Motor neuron (in vitro differentiated cells): ENCODE data around the gene CRB3. TPM values are rescaled to one million over a fixed set of nuclear protein-coding genes. Genes with fewer than 3 reads are reported as not detected.

Experiments used
- ATAC-seq, 8 experiments: fragments of 200-7000 bp; cut with Tn5 transposase; replicated peaks in 6 of 8; 2 replicates each; pipeline ENCODE4 v1.8.0; 2021; ENCODE audit warnings: mild to moderate bottlenecking in 8 of 8, moderate library complexity in 8 of 8
- H3K27ac ChIP-seq, 2 donors: fragments of 250-450 bp; sonication (Bioruptor Pico); 2 replicates each; pipeline ENCODE4 v1.9.0; 2021; ENCODE audit warnings: antibody characterized with exemption in 2 of 2, mild to moderate bottlenecking in 2 of 2, moderate library complexity in 1 of 2
- H3K4me1 ChIP-seq, 2 donors: fragments of 250-450 bp; sonication (Bioruptor Pico); replicated peaks in 1 of 2; 2 replicates each; pipeline ENCODE4 v1.6.1; 2021; ENCODE audit warnings: antibody characterized with exemption in 2 of 2, mild to moderate bottlenecking in 2 of 2, moderate library complexity in 1 of 2
- H3K4me3 ChIP-seq, 5 donors: fragments of 250-450 bp; sonication (Bioruptor Pico); 2 replicates each; pipeline ENCODE4 v1.9.0; 2021; ENCODE audit warnings: antibody characterized with exemption in 5 of 5, mild to moderate bottlenecking in 5 of 5, moderate library complexity in 4 of 5
- WGBS, 10 experiments: fragments of 450-650 bp; shearing (Covaris generic); methylation state at CpG; one replicate each; pipeline ENCODE4 v1.0.0; 2022; 5-methylcytosine and 5-hydroxymethylcytosine counted together
- in situ Hi-C, 9 experiments: fragments of 400-800 bp; cut with MboI; loops; one replicate each; pipeline ENCODE4 v1.15.0; 2021; ENCODE audit warnings: low sequenced_read_pairs in 9 of 9, low pct_unique_long_range_greater_than_20kb in 2 of 9; ENCODE audit not compliant: unreplicated experiment in 9 of 9
- total RNA-seq, 8 experiments: library from RNA; unstranded; fragments of 300-600 nt; gene quantifications; 2 replicates each; pipeline versions ENCODE4 v1.2.3 to v1.2.4, GENCODE V29; 2022

Gene CRB3
- total RNA-seq, 8 experiments from 2014 or later, result 0.11 to 1.3 (median 0.46) TPM; not detected in 2

DNA sequence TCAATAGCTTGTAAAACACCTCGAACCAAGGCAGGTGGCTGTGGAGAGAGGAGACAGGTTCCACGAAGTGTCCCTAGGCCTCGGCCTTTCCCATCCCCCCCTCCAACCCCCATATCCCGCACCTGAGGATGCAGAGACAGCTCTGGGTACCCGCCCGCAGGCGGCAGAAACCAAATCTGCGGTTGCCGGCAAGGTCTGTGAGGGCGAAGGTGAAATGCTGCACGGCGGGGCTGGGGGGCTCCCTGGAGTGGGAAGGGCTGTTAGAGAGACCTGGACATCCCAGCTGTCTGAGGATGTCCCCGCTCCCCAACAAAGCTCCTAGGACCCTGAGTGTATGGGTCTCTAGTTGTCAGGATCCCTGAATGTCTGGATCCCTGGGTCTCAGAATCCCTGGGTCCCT, 14.7 kb downstream of the CRB3 start:
- in situ Hi-C loops, result no loop called here
- H3K27ac ChIP-seq, result no peak overlapping the region
- no peaks in the 10 kb centered on the region for H3K4me1 ChIP-seq
- WGBS, 10 experiments, result 83 to 100% (median 93%) methylated on average over 1 to 4 of the region's 13 CpGs; no CpG with 5 or more reads in 7 of the 10 experiments
- no peak overlapping the region for H3K4me3 ChIP-seq
- no peak for ATAC-seq

DNA sequence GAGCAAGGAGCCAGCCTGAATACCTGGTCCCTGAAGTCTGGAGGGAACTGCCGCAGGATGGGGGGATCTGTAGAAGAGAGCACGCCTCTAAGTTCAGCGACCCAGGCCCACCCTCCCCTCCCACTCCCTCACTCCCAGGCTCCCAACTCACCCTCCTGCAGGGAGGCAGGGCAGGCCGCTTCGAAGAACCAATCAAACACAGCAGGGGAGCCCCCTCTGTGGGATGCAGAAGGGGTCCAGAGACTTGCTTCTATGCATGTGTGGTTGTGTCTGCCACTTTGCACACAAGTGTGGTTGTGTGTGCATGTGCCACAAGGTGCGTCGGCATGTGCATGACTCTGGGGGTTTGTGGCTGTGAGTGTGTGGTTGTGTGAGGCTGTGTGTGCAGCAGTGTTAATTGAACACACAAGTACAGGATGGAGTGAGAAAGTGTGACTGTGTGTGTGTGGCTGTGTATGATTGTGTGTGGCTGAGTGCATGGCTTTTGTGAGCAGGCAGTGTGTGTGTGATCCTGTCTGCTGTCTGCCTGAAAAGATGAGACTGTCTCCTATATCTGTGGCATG, 15.8 kb downstream of the CRB3 start:
- no peak for ATAC-seq
- no peak overlapping the region for H3K4me3 ChIP-seq
- no peaks in the 10 kb centered on the region for H3K4me1 ChIP-seq
- in situ Hi-C loops, result no loop called here
- WGBS, 10 experiments, result 20% methylated on average over 1 of the region's 7 CpGs; no CpG with 5 or more reads in 9 of the 10 experiments
- H3K27ac ChIP-seq, result no peak overlapping the region

DNA sequence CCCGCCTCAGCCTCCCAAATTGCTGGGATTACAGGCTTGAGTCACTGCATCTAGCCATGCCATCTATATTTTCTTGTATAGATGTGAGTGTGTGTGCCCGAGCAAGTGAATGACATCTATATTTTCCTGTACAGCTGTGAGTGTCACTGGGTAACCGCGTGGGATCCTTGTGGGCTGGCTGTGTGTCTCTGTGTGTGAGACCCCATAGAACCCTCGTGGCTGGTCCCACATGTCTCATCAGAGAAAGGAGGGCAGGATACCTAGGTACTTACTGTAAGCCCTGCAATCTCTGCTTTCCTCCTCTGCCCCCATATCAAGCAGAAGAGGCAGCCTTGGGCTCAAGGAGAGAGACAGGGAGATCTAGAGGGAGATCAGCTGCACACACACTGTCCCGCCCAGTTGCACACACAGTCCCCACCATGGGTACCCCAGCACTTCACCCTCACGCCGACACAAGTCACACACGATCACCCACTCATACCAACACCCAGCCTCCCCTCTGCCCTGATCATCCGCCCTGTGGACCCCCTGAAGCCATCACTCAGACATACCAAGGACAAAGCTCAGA, 16.9 kb downstream of the CRB3 start:
- in situ Hi-C loops, result no loop called here
- Histone ChIP-seq H3K4me3 (no peak overlapping the region), H3K4me1 (no peaks in the 10 kb centered on the region), H3K27ac (no peak overlapping the region)
- 60 to 89% (median 69%) methylated on average over 1 to 4 of the region's 10 CpGs; no CpG with 5 or more reads in 2 of the 10 experiments for WGBS, 10 experiments
- ATAC-seq, result no peak

DNA sequence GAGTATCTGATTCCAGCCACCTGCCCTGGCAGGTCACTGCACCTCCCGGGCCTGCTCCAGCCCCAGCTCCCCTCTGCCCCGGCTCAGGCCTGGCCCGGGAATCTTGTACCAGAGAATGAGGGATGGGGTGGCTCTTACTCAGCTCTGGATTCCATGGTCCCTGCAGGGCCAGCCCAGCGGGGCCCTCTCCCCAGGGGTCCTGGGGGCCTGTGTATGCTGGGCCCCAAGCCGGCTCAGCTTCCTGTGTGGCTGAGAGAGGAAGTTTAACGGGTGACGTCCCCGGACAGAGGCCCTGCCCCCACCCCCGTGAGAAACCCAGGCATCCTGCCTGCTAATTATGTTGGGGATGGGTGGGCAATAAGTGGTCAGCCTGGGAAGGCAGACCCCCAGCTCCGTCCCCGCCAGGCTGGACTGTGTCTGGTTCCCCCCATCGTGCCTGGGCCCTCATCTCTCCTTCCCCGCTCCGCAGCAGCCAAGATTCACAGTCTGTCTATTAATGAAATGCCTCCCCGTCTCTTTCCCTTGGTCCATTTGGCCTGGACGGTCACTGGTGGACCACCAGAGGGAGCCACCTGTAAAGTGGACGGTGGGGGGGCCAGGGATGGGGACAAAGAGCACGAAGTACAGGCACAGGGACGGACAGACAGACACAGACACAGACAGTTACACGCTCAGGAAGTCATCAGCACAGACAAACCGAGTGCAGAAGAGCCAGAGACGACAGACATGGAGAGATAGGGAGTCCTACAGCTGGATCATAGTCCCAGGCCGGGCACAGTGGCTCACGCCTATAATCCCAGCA, 17.7 kb downstream of the CRB3 start, which contains the start of gene DENND1C:
DENND1C (minus strand) TSS at position 247 of the 802 bp plus-strand sequence; CDS start at position 155, 92 bp downstream.
- no peak within 1 kb of the TSS for H3K27ac ChIP-seq
- no peak within 1 kb of the TSS for H3K4me3 ChIP-seq
- WGBS, 10 experiments, result 0 to 100% (median 20%) methylated on average over 1 to 8 of the region's 24 CpGs; no CpG with 5 or more reads in 4 of the 10 experiments
- H3K4me1 ChIP-seq, result no peaks in the 10 kb centered on the region
- in situ Hi-C loops, result no loop called here
- peak; percentile 37 to 89 (median 56) for ATAC-seq

DNA sequence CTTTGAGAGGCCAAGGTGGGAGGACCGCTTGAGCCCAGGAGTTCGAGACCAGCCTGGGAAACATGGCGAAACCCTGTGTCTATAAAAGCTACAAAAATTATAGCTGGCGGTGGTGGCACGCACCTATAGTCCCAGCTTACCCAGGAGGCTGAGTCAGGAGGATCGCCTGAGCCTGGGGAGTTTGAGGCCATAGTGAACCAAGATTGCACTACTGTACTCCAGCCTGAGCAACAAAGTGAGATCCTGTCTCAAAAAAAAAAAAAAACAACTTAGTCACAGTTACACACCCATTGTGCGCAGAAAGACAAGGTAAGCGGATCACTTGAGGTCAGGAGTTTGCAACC, 18.2 kb downstream of the CRB3 start:
- in situ Hi-C loops, result no loop called here
- 89 to 100% (median 100%) methylated on average over 1 to 6 of the region's 8 CpGs; no CpG with 5 or more reads in 1 of the 10 experiments for whole genome bisulfite sequencing, 10 experiments
- no peak overlapping the region for H3K4me3 ChIP-seq
- no peak overlapping the region for H3K27ac ChIP-seq
- no peak for ATAC-seq
- H3K4me1 ChIP-seq, result no peaks in the 10 kb centered on the region

DNA sequence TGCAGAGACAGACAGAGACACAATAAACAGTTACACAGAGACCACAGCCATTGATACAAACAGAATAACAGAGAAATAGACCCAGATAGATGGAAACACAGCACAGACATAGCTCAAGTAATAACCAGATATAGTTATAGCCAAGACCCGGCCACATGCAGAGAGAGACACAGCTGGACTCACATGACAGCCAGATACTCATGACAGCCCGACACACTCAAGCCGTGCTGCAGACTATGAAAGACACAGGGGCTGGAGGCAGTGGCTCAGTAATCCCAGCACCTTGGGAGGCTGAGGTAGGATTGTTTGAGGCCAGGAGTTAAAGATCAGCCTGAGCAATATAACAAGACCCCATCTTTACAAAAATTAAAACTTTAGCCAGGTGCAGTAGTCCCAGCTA, 19.2 kb downstream of the CRB3 start:
- H3K27ac ChIP-seq, result no peak overlapping the region
- ATAC-seq, result peak in 1 of 8 experiments; percentile 24

DNA sequence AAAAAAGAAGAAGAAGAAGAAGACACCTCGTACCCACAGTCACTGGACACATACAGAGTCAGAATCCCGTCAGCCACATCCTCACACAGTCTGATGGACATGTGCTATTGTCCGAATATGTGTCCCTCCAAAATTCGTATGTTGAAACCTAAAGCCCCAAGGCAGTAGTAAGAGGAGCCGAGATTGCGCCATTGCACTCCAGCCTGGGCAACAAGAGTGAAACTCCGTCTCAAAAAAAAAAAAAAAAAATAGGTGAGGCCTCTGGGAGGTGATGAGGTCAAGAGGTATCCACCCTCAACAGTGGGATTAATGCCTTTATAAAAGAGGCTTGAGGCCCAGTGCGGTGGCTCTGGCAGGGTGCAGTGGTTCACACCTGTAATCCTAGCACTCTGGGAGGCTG, 20.2 kb downstream of the CRB3 start:
- peak in 2 of 8 experiments; percentile 20 to 49 for ATAC-seq
- no peak overlapping the region for H3K27ac ChIP-seq
- WGBS, 10 experiments, result 57 to 100% (median 90%) methylated on average over 1 to 6 of the region's 8 CpGs; no CpG with 5 or more reads in 1 of the 10 experiments
- in situ Hi-C loops, result no loop called here
- no peak overlapping the region for H3K4me3 ChIP-seq
- H3K4me1 ChIP-seq, result no peaks in the 10 kb centered on the region

More for the DNA sequence above, 19.2 kb downstream of the CRB3 start:
- Histone ChIP-seq H3K4me1 (no peaks in the 10 kb centered on the region), H3K4me3 (no peak overlapping the region)
- in situ Hi-C loops, result no loop called here
- WGBS, 10 experiments, result 0 to 80% (median 67%) methylated on average over 1 to 3 of the region's 3 CpGs; no CpG with 5 or more reads in 5 of the 10 experiments

DNA sequence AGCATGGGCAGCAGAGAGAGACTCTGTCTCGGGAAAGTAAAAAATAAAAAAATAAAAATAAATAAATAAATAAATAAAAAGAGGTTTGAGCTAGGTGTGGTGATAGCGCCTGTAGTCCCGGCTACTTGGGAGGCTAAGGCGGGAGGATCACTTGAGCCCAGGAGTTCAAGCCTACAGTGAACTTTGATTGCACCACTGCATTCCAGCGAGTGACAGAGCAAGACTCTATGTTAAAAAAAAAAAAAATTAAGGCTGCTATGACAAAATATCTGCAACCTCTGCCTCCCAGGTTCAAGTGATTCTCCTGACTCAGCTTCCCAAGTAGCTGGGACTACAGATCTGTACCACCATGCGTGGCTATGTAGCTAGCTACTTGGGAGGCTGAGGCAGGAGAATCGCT, 20.8 kb downstream of the CRB3 start:
- no peak overlapping the region for H3K27ac ChIP-seq
- WGBS, 10 experiments, result 54 to 100% (median 89%) methylated on average over 1 to 6 of the region's 7 CpGs; no CpG with 5 or more reads in 1 of the 10 experiments
- no peak overlapping the region for H3K4me3 ChIP-seq
- H3K4me1 ChIP-seq, result no peaks in the 10 kb centered on the region
- ATAC-seq, result no peak
- in situ Hi-C loops, result no loop called here

DNA sequence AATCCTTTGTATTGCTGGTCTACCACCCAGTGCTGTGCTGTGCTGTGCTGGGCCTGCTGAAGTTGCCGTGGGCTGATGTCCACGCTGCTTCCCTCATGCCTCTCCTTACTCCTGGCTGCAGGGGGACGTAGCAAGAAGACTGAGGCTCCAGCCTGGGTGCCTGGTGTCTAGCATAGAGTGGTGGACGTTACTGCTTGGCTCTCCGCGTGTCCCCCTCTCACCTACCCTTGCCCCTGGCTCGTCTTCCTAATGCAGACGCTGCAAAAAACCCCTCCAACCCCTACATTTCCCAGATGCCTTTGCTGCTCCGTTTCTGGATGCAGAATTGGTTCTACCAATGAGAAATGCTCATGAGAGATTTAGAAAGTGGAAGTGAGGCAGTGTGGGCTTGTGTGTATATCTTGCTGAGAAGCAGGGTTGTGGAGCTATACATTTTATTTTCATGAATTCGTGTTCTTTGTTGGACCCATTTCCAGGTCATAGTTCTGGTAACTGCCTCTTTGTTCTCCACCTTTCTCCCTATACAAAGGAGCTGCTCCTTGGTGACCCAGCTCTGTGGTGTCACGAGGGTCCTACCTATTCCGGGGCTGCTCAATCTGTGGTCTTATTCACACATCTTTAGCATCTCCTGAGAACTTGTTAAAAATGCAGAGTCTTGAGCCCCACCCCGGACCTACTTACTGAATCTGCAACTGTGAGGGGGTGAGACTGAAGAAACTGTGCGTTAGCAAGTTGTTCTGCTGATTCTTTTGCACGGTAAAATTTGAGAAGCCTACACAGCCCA, 25.4 kb downstream of the CRB3 start:
- in situ Hi-C loops, result no loop called here
- Histone ChIP-seq H3K27ac (no peak overlapping the region), H3K4me3 (no peak overlapping the region), H3K4me1 (no peaks in the 10 kb centered on the region)
- WGBS, 10 experiments, result 0 to 100% (median 36%) methylated on average over 1 to 11 of the region's 15 CpGs; no CpG with 5 or more reads in 2 of the 10 experiments
- peak in 3 of 8 experiments; percentile 16 to 43 (median 39) for ATAC-seq

DNA sequence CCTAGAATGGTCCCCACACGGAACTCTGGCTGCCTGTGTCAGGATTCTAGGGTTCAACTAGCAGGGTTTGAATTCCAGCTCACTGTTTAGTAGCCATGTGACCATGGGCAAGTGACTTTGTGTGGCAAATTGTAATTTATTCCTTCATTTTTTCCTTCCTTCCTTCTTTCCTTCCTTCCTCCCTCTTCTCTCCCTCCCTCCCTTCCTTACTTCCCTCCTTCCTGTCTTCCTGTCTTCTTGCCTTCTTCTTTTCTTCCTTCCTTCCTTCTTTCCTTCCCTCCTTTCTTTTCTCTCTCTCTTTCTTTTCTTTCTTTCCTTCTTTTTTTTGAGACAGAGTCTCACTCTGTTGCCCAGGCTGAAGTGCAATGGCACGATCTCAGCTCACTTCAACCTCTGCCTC, 26.1 kb downstream of the CRB3 start:
- no peak for ATAC-seq
- no peak overlapping the region for H3K4me3 ChIP-seq
- no peak overlapping the region for H3K27ac ChIP-seq

DNA sequence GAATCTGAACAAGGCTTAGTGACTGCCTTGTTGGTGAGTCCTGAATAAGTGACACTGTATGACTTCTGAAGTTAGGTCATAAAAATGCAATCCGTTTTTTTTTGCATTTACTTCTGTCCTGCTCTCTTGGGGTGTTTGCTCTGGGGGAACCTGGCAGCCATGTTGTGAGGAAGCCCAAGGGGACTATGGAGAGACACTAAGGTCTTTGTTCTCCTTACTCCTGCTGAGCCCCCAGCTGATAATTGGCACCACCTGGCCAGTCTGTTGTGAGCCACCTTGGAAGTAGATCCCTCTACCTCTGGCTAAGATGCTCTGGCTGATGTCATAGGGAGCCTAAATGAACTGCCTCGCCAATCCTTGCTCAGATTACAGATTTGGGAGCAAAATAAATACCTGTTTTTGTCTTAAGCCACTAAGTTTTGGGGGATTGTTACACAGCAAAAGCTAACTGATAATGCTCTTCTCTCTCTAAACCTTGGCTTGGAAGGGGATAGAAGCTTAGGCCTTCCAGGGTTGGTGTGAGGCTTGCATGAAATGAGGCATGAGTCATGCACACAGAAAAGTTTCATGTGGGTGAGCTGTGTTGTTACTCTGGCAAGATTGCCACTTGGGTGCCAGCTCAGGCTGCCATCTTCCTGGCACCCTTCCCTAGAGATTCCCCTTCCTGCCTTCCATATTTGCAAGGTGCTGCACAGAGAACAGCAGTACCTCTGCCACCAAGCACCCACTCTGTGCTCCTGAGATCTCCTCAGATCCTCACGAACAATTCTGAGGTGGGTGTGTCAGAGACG, 27.9 kb downstream of the CRB3 start:
- Histone ChIP-seq H3K4me3 (no peak overlapping the region), H3K27ac (no peak overlapping the region), H3K4me1 (no peaks in the 10 kb centered on the region)
- no peak for ATAC-seq
- in situ Hi-C loops, result no loop called here
- WGBS, 10 experiments, result 37 to 77% (median 45%) methylated on average over 1 to 4 of the region's 4 CpGs; no CpG with 5 or more reads in 4 of the 10 experiments

More for the DNA sequence above, 26.1 kb downstream of the CRB3 start:
- no peaks in the 10 kb centered on the region for H3K4me1 ChIP-seq
- in situ Hi-C loops, result no loop called here
- WGBS, 10 experiments, result 24 to 100% (median 50%) methylated on average over 1 to 2 of the region's 2 CpGs; no CpG with 5 or more reads in 3 of the 10 experiments

DNA sequence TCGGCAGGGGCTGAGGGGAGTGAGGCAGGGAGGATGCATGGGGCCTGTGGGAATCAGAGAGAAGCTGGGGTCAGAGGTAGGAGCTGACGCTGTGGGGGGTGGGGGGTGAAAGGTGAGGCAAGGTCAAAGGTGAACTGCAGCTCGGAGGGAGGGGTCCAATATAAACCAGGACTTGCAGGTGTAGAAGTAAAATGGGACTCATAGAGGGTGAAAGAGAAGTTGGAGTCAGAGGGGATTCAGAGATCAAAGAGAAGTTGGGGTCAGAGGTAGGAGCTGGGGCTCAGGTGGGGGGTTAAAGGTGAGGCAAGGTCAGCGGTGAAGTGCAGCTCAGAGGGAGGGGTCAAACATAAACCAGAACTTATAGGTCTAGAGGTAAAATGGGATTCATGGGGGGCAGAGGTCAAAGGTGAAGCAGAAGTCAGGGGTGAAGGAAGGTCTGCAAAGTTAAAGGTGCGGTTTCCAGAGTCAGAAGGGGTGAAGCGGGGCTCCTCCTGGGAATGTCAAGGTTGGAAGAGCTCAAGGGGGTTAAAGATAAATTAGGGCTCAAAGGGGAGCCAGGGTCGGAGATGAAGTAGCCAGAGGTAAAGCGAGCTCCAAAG, 30.5 kb downstream of the CRB3 start:
- WGBS, 10 experiments, result 53 to 100% (median 100%) methylated on average over 1 to 2 of the region's 8 CpGs; no CpG with 5 or more reads in 4 of the 10 experiments
- no peaks in the 10 kb centered on the region for H3K4me1 ChIP-seq
- in situ Hi-C loops, result no loop called here
- ATAC-seq, result peak in 1 of 8 experiments; percentile 19
- H3K4me3 ChIP-seq, result no peak overlapping the region
- H3K27ac ChIP-seq, result no peak overlapping the region
